ENCODE measurements around the gene C17orf114.

Gene C17orf114

GRCh38 chr17:4769628-4770027, 32.5 kb downstream of the C17orf114 start:
- no peak for TF ChIP-seq SUZ12 (IDR thresholded peaks at IDR 0.05; ENCODE audit: extremely low read depth, insufficient read depth, insufficient read length)
- no peak for TF ChIP-seq YY1 (IDR thresholded peaks at IDR 0.05; ENCODE audit: insufficient read depth, insufficient read length)
- TF ChIP-seq ZNF274 (IDR thresholded peaks at IDR 0.05; ENCODE audit: low read depth, low read length) = no peak
- Histone ChIP-seq H3K27me3 (ENCODE audit: insufficient read depth, insufficient read length) (no peaks in the 10 kb centered on the region), H3K36me3 (ENCODE audit: insufficient read depth, insufficient read length, low read length) (no peaks in the 10 kb centered on the region), H3K4me1 (ENCODE audit: insufficient read depth, insufficient read length) (peaks cover 3% of the 10 kb centered on the region), H3K9ac (ENCODE audit: insufficient read length, low read depth) (no peak overlapping the region), H3K4me3 (ENCODE audit: insufficient read length, low read depth) (no peak overlapping the region), H3K9me3 (ENCODE audit: insufficient read depth, low read length) (no peaks in the 10 kb centered on the region)
- no peak for DNase-seq (ENCODE audit: low read depth, low spot score)

- DNase-seq (ENCODE audit: low read depth, low spot score) = no peak
- H3K27me3 ChIP-seq (ENCODE audit: insufficient read depth, insufficient read length) = no peaks in the 10 kb centered on the region
- no peaks in the 10 kb centered on the region for H3K36me3 ChIP-seq (ENCODE audit: insufficient read depth, insufficient read length, low read length)
- H3K4me1 ChIP-seq (ENCODE audit: insufficient read depth, insufficient read length) = peaks cover 3% of the 10 kb centered on the region
- no peak for TF ChIP-seq YY1 (IDR thresholded peaks at IDR 0.05; ENCODE audit: insufficient read depth, insufficient read length)
- no peak for TF ChIP-seq ZNF274 (IDR thresholded peaks at IDR 0.05; ENCODE audit: low read depth, low read length)
- TF ChIP-seq SUZ12 (IDR thresholded peaks at IDR 0.05; ENCODE audit: extremely low read depth, insufficient read depth, insufficient read length) = no peak
- no peaks in the 10 kb centered on the region for H3K9me3 ChIP-seq (ENCODE audit: insufficient read depth, low read length)
- no peak overlapping the region for H3K9ac ChIP-seq (ENCODE audit: insufficient read length, low read depth)
- H3K4me3 ChIP-seq (ENCODE audit: insufficient read length, low read depth) = no peak overlapping the region
Measured at GRCh38 chr17:4768298-4768697, 33.8 kb downstream of the C17orf114 start.

- H3K9ac ChIP-seq (ENCODE audit: insufficient read length, low read depth) = no peak overlapping the region
- H3K4me3 ChIP-seq (ENCODE audit: insufficient read length, low read depth) = no peak overlapping the region
- no peaks in the 10 kb centered on the region for H3K4me1 ChIP-seq (ENCODE audit: insufficient read depth, insufficient read length)
- no peaks in the 10 kb centered on the region for H3K9me3 ChIP-seq (ENCODE audit: insufficient read depth, low read length)
- H3K27me3 ChIP-seq (ENCODE audit: insufficient read depth, insufficient read length) = no peaks in the 10 kb centered on the region
- no peak for DNase-seq (ENCODE audit: low read depth, low spot score)
- H3K36me3 ChIP-seq (ENCODE audit: insufficient read depth, insufficient read length, low read length) = no peaks in the 10 kb centered on the region
- TF ChIP-seq ZNF274 (IDR thresholded peaks at IDR 0.05; ENCODE audit: low read depth, low read length) (no peak), SUZ12 (IDR thresholded peaks at IDR 0.05; ENCODE audit: extremely low read depth, insufficient read depth, insufficient read length) (no peak), YY1 (IDR thresholded peaks at IDR 0.05; ENCODE audit: insufficient read depth, insufficient read length) (no peak)
Measured at GRCh38 chr17:4766723-4767122, 35.4 kb downstream of the C17orf114 start.

GRCh38 chr17:4766201-4766600, 35.9 kb downstream of the C17orf114 start:
- no peaks in the 10 kb centered on the region for H3K27me3 ChIP-seq (ENCODE audit: insufficient read depth, insufficient read length)
- H3K9ac ChIP-seq (ENCODE audit: insufficient read length, low read depth) = no peak overlapping the region
- no peak for DNase-seq (ENCODE audit: low read depth, low spot score)
- H3K36me3 ChIP-seq (ENCODE audit: insufficient read depth, insufficient read length, low read length) = no peaks in the 10 kb centered on the region
- H3K9me3 ChIP-seq (ENCODE audit: insufficient read depth, low read length) = no peaks in the 10 kb centered on the region
- no peaks in the 10 kb centered on the region for H3K4me1 ChIP-seq (ENCODE audit: insufficient read depth, insufficient read length)
- no peak overlapping the region for H3K4me3 ChIP-seq (ENCODE audit: insufficient read length, low read depth)
- TF ChIP-seq SUZ12 (IDR thresholded peaks at IDR 0.05; ENCODE audit: extremely low read depth, insufficient read depth, insufficient read length) (no peak), YY1 (IDR thresholded peaks at IDR 0.05; ENCODE audit: insufficient read depth, insufficient read length) (no peak), ZNF274 (IDR thresholded peaks at IDR 0.05; ENCODE audit: low read depth, low read length) (no peak)

- Histone ChIP-seq H3K36me3 (ENCODE audit: insufficient read depth, insufficient read length, low read length) (no peaks in the 10 kb centered on the region), H3K4me3 (ENCODE audit: insufficient read length, low read depth) (no peak overlapping the region), H3K27me3 (ENCODE audit: insufficient read depth, insufficient read length) (no peaks in the 10 kb centered on the region), H3K9me3 (ENCODE audit: insufficient read depth, low read length) (no peaks in the 10 kb centered on the region), H3K9ac (ENCODE audit: insufficient read length, low read depth) (no peak overlapping the region), H3K4me1 (ENCODE audit: insufficient read depth, insufficient read length) (no peaks in the 10 kb centered on the region)
- TF ChIP-seq ZNF274 (IDR thresholded peaks at IDR 0.05; ENCODE audit: low read depth, low read length) (no peak), SUZ12 (IDR thresholded peaks at IDR 0.05; ENCODE audit: extremely low read depth, insufficient read depth, insufficient read length) (no peak), YY1 (IDR thresholded peaks at IDR 0.05; ENCODE audit: insufficient read depth, insufficient read length) (no peak)
- no peak for DNase-seq (ENCODE audit: low read depth, low spot score)
Measured at GRCh38 chr17:4764595-4764994, 37.5 kb downstream of the C17orf114 start.

GRCh38 chr17:4759776-4760236, 42.3 kb downstream of the C17orf114 start:
- Histone ChIP-seq H3K36me3 (ENCODE audit: insufficient read depth, insufficient read length, low read length) (no peaks in the 10 kb centered on the region), H3K27me3 (ENCODE audit: insufficient read depth, insufficient read length) (no peaks in the 10 kb centered on the region), H3K4me1 (ENCODE audit: insufficient read depth, insufficient read length) (no peaks in the 10 kb centered on the region), H3K4me3 (ENCODE audit: insufficient read length, low read depth) (no peak overlapping the region), H3K9ac (ENCODE audit: insufficient read length, low read depth) (no peak overlapping the region), H3K9me3 (ENCODE audit: insufficient read depth, low read length) (no peaks in the 10 kb centered on the region)
- no peak for DNase-seq (ENCODE audit: low read depth, low spot score)
- TF ChIP-seq ZNF274 (IDR thresholded peaks at IDR 0.05; ENCODE audit: low read depth, low read length) = no peak
- no peak for TF ChIP-seq YY1 (IDR thresholded peaks at IDR 0.05; ENCODE audit: insufficient read depth, insufficient read length)
- TF ChIP-seq SUZ12 (IDR thresholded peaks at IDR 0.05; ENCODE audit: extremely low read depth, insufficient read depth, insufficient read length) = no peak

GRCh38 chr17:4753392-4753791, 48.7 kb downstream of the C17orf114 start:
- Histone ChIP-seq H3K4me3 (ENCODE audit: insufficient read length, low read depth) (no peak overlapping the region), H3K9ac (ENCODE audit: insufficient read length, low read depth) (no peak overlapping the region), H3K36me3 (ENCODE audit: insufficient read depth, insufficient read length, low read length) (no peaks in the 10 kb centered on the region), H3K27me3 (ENCODE audit: insufficient read depth, insufficient read length) (no peaks in the 10 kb centered on the region), H3K9me3 (ENCODE audit: insufficient read depth, low read length) (no peaks in the 10 kb centered on the region), H3K4me1 (ENCODE audit: insufficient read depth, insufficient read length) (no peaks in the 10 kb centered on the region)
- TF ChIP-seq YY1 (IDR thresholded peaks at IDR 0.05; ENCODE audit: insufficient read depth, insufficient read length) = no peak
- no peak for TF ChIP-seq SUZ12 (IDR thresholded peaks at IDR 0.05; ENCODE audit: extremely low read depth, insufficient read depth, insufficient read length)
- no peak for TF ChIP-seq ZNF274 (IDR thresholded peaks at IDR 0.05; ENCODE audit: low read depth, low read length)
- DNase-seq (ENCODE audit: low read depth, low spot score) = no peak

All from NT2/D1 (cell line).